Activated CD4-positive, alpha-beta memory T cell treated with anti-CD3 and anti-CD28 coated beads, Interleukin-2, amount 10 ng/mL, durations not matched to agents 7 days and 5 days (primary cell): ENCODE measurements around the gene DOLPP1. TPM values are rescaled to one million over a fixed set of nuclear protein-coding genes. Genes with fewer than 3 reads are reported as not detected.
A peak's percentile ranks its signal among the peaks of the same experiment; 100 is the strongest.

Source experiments
- CTCF ChIA-PET: fragments of 350-600 bp; sonication (Branson Sonifier 250); formaldehyde crosslinking; loops from one replicate; lab custom pipeline; 2021; ENCODE audit warnings: antibody characterized with exemption, inconsistent platforms; lab: Charles Lee
- POLR2A ChIA-PET: fragments of 350-600 bp; sonication (Branson Sonifier 250); formaldehyde crosslinking; loops from one replicate; lab custom pipeline; 2021; ENCODE audit warnings: antibody characterized with exemption; lab: Charles Lee
- DNase-seq: peaks from one replicate; pipeline ENCODE4 v3.0.0-alpha.2; 2020
- H3K27ac Mint-ChIP-seq: one replicate; pipeline ENCODE4 v1.8.0; 2021; ENCODE audit warnings: mild to moderate bottlenecking, mixed read lengths
- H3K27me3 Mint-ChIP-seq: one replicate; pipeline ENCODE4 v1.8.0; 2021; ENCODE audit warnings: mixed read lengths
- H3K36me3 Mint-ChIP-seq: one replicate; pipeline ENCODE4 v1.8.0; 2021; ENCODE audit warnings: low read depth, mixed read lengths
- H3K4me1 Mint-ChIP-seq: one replicate; pipeline ENCODE4 v1.8.0; 2021; ENCODE audit warnings: mixed read lengths
- H3K4me3 Mint-ChIP-seq: one replicate; pipeline ENCODE4 v1.8.0; 2021; ENCODE audit warnings: mild to moderate bottlenecking, mixed read lengths
- H3K9me3 Mint-ChIP-seq: one replicate; pipeline ENCODE4 v1.8.0; 2021; ENCODE audit warnings: mixed read lengths
- total RNA-seq, 2 experiments: library from RNA; stranded (reverse); gene quantifications; one replicate each; pipeline ENCODE4 v1.2.3, GENCODE V29; 2021

The DOLPP1 gene
- total RNA-seq, 2 experiments from 2014 or later, result 12.9 to 16.3 TPM

DNA sequence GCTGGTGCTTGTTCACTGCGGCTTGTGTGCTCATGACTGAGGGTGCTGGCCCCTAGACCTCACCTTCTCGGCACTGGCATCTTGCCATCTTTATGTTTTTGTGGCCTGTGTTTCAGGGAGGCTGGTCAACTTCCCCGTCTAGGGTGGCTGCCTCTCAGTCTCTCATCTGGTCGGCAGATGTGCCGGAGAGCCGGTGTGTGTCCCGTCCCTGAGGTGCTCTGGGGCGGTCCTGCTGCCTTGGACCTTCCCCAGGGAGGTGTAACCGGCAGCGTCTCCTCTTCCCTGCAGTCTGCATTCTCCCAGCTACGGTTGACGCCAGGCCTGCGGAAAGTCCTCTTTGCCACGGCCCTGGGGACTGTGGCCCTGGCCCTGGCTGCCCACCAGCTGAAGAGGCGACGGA lies 38.9 kb upstream of the DOLPP1 start:
- Mint-ChIP-seq H3K4me3 (no peak overlapping the region), H3K27me3 (no peaks in the 10 kb centered on the region), H3K27ac (peak overlapping the region; percentile 31), H3K36me3 (peaks cover 20% of the 10 kb centered on the region), H3K4me1 (peaks cover 16% of the 10 kb centered on the region), H3K9me3 (no peaks in the 10 kb centered on the region)
- DNase-seq, result no peak
- ChIA-PET CTCF (no interaction called here), POLR2A (no interaction called here)

DNA sequence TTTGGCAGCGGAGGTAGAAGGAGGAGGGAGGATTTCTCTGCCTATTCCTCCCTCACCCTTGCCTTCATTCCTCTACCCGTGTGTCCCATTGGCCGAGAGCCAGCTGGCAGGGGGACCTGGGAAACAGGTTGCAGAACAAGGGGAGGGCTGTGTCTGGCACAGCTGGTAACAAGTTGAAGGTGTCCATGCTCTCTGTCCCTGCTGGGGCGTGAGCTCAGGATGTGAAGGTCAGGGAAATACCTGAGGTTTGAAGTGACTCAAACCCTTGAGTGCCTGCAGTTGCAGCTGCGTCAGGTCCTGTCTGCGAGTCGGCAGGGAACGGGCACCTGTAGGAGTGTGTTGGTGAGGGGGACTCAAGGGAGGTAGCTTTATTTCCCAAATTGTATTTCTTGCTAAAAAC lies 28.3 kb upstream of the DOLPP1 start:
- no peak overlapping the region for H3K27ac Mint-ChIP-seq
- CTCF ChIA-PET, result no interaction called here
- no peak overlapping the region for H3K4me3 Mint-ChIP-seq
- POLR2A ChIA-PET, result interaction anchor here (0.6 kb wide), 1 partner anchor 15 kb away, joined by 5 read pairs; no protein-coding TSS in a partner anchor
- no peaks in the 10 kb centered on the region for H3K27me3 Mint-ChIP-seq
- H3K36me3 Mint-ChIP-seq, result peaks cover 9% of the 10 kb centered on the region
- no peaks in the 10 kb centered on the region for H3K9me3 Mint-ChIP-seq
- DNase-seq, result no peak
- H3K4me1 Mint-ChIP-seq, result no peaks in the 10 kb centered on the region

DNA sequence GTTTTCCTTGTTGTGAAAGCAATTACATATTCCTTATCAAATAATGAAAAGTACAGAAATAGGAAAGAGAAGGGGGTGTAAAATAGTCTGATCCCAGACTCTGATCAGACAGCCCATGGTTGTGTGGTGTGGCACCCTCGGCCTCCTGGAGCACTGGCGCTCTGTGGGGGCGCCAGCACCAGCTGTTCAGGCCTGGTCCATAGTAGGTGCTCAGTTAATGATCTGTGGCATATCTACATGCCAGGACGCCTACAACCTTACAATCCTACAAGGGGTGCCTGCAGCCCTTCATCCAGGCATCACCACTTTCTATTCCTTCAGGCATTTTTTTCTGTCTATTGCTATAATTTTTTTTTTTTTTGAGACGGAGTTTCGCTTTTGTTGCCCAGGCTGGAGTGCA lies 27.9 kb upstream of the DOLPP1 start:
- H3K4me1 Mint-ChIP-seq, result no peaks in the 10 kb centered on the region
- no peak for DNase-seq
- peaks cover 9% of the 10 kb centered on the region for H3K36me3 Mint-ChIP-seq
- ChIA-PET POLR2A (interaction anchor here (0.6 kb wide), 1 partner anchor 16 kb away, joined by 5 read pairs; no protein-coding TSS in a partner anchor), CTCF (no interaction called here)
- H3K27ac Mint-ChIP-seq, result no peak overlapping the region
- no peak overlapping the region for H3K4me3 Mint-ChIP-seq
- no peaks in the 10 kb centered on the region for H3K9me3 Mint-ChIP-seq
- no peaks in the 10 kb centered on the region for H3K27me3 Mint-ChIP-seq

DNA sequence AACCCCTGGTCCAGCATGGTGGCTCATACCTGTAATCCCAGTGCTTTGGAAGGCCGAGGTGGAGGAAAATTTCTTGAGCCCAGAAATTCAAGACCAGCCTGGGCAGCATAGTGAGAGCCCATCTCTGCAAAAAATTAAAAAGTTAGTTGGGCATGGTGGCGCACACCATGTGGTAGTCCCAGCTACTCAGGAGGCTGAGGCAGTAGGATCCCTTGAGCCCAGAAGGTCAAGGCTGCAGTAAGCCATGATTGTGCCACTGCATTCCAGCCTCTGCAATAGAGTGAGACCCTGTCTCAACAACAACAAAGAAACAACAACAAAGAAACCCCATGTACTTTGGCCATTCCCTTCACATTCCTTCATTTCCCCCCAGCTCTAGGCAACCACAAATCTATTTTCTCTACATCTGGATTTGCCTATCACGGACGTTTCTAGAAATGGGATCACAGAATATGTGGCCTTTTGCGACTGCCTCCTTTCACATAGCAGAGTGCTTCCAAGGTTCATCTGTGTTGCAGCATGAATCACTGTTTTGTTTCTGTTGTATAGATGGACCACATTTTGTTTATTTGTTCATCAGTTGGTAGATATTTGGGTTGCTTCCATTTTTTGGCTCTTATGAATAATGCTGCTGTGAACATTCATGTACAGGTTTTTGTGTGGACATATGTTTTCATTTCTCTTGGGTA lies 26.6 kb upstream of the DOLPP1 start:
- CTCF ChIA-PET, result no interaction called here
- Mint-ChIP-seq H3K27me3 (no peaks in the 10 kb centered on the region), H3K4me1 (no peaks in the 10 kb centered on the region), H3K9me3 (no peaks in the 10 kb centered on the region), H3K27ac (no peak overlapping the region), H3K4me3 (no peak overlapping the region), H3K36me3 (peaks cover 3% of the 10 kb centered on the region)
- POLR2A ChIA-PET, result no interaction called here
- DNase-seq, result no peak

DNA sequence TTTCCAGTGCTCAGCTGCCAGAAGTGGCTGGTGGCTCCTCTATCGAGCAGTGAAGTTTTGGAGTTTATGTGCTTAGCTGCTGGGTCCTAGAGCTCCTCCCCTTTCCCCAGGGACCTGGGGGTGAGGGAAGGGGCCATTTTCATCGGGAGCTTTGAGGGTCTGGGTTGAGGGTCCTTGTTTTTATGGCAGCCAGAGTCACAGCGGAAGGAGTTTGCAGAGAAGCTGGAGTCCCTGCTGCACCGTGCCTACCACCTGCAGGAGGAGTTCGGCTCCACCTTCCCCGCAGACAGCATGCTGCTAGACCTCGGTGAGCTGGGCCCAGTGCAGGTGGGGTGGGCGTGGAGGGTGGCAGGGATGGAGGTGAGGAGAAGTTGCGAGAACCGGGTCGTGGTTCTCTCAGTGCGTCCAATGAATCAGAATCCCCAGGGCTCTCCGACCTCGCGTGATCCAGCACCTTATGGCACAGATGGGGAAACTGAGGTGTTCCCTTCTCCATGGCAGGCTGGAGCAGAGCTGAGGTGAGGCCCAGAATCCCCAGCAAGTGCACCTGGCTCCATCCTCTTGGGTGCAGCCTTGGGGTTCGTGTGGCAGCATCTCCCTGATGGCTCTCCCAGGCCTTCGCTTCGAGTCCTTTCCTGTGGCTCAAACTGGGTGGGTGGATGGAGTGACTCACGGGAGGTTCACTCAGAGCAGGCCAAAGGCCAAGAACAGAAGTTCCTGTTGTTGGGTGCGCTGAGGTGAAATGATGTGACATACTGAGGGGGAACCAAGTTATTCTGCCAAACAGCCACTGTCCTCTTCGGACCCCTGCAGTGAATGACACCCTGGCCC lies 21.7 kb upstream of the DOLPP1 start:
- peaks cover 13% of the 10 kb centered on the region for H3K36me3 Mint-ChIP-seq
- ChIA-PET CTCF (no interaction called here), POLR2A (interaction anchor here (0.9 kb wide), 1 partner anchor 9 kb away, joined by 3 read pairs; no protein-coding TSS in a partner anchor)
- no peak overlapping the region for H3K4me3 Mint-ChIP-seq
- no peaks in the 10 kb centered on the region for H3K9me3 Mint-ChIP-seq
- H3K27ac Mint-ChIP-seq, result no peak overlapping the region
- no peaks in the 10 kb centered on the region for H3K27me3 Mint-ChIP-seq
- H3K4me1 Mint-ChIP-seq, result no peaks in the 10 kb centered on the region
- no peak for DNase-seq

DNA sequence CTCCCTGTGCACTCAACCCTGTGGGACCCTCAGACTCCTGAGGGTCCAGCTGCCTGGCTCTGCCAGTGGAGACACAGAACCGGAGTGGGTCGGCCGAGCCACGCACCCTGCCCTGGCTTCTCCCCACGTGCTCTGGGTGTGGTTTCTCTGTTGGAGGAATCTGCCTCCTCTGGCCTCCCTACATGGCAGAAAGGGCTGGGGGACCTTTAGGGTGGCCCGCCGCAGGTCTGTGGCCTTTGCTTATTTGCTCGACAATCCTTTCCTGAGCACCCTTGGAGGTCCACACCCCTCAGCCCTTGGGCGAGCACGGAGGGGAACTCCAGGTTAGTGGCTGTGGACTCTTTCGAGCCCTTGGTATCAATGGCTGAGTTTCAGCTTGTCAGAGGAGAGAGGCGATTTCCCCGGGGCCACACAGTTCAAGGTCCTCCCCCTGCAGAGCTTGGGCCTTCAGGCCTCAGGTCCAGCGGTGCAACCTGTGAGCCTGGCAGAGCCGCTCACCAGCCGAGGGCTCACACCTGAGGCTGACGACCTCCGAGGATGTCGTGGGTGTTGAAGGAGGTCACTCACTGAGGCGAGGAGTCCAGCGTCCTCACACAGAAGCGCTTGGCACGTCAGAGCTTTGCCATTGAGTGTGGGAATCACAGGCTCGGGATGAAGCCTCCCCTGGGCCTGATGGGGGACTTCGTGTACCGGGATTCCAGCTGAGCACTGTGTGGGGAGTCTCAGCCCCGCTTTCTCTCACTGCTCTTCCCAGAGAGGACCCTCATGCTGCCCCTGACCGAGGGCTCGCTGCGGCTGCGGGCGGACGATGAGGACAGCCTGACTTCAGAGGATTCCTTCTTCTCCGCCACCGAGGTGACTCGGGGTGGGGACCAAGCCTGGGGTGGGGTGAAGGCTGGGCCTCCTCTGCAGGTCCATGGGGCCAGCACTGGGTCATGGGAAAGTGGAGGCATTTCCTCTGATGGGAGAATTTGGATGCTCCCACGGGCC lies 20.8 kb upstream of the DOLPP1 start:
- Mint-ChIP-seq H3K27ac (no peak overlapping the region), H3K4me1 (no peaks in the 10 kb centered on the region), H3K9me3 (no peaks in the 10 kb centered on the region), H3K27me3 (no peaks in the 10 kb centered on the region), H3K36me3 (peaks cover 13% of the 10 kb centered on the region), H3K4me3 (no peak overlapping the region)
- ChIA-PET POLR2A (no interaction called here), CTCF (no interaction called here)
- DNase-seq, result no peak

DNA sequence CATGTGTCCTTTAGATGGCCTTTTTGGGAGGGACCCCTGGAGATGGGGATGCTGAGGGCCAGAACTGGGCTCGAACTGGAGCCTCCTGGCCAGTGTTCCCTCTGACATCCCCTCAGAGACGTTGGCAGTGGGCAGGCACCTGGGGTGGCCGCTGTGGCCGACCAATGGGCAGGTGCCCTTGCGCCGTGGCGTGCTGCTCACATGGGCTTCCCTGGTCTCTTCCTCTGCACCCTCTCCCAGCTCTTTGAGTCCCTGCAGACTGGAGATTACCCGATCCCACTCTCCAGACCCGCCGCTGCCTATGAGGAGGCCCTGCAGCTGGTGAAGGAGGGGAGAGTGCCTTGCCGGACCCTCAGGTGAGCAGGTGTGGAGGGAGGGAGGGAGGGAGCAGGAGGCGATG lies 19.9 kb upstream of the DOLPP1 start:
- peaks cover 19% of the 10 kb centered on the region for H3K36me3 Mint-ChIP-seq
- no peaks in the 10 kb centered on the region for H3K9me3 Mint-ChIP-seq
- H3K27ac Mint-ChIP-seq, result no peak overlapping the region
- no peaks in the 10 kb centered on the region for H3K4me1 Mint-ChIP-seq
- ChIA-PET POLR2A (no interaction called here), CTCF (no interaction called here)
- no peaks in the 10 kb centered on the region for H3K27me3 Mint-ChIP-seq
- DNase-seq, result no peak
- no peak overlapping the region for H3K4me3 Mint-ChIP-seq

DNA sequence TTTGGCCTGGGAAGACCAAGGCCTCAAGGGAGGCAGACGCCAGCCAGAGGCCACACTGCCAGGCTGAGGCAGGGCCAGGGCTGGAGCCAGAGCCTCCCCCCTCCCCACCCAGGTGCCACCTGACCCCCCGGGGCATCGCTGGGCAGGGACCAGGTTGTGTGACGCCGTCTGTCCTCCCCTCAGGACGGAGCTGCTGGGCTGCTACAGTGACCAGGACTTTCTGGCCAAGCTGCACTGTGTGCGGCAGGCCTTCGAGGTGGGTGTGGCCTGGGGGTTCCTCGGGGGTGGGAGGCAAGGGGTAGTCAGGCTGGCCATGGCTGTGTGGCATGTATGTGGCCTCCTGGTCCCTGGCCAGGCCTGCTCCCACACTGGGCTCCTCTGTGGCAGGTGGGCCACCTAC lies 17.9 kb upstream of the DOLPP1 start:
- Mint-ChIP-seq H3K27me3 (no peaks in the 10 kb centered on the region), H3K4me1 (peaks cover under 1% of the 10 kb centered on the region), H3K4me3 (no peak overlapping the region), H3K36me3 (peaks cover 20% of the 10 kb centered on the region), H3K9me3 (no peaks in the 10 kb centered on the region), H3K27ac (no peak overlapping the region)
- ChIA-PET CTCF (no interaction called here), POLR2A (no interaction called here)
- DNase-seq, result no peak

DNA sequence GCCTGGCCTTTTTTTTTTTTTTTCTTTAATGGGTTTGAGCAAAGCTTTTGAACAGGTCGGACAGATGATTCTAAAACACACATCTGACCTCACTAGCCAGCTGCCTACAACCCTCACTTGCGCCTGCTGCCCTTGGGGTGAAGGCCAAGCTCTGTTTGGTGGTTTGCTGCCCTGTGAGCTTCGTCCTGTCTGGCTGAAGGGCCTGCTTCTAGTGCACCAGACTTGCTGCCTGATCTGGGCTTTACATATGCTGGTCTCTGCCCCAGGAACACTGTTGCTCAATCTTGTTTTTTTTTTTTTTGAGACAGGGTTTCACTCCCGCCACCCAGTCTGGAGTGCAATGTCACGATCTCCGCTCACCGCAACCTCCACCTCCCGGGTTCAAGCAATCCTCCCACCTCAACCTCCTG lies 16.4 kb upstream of the DOLPP1 start:
- no peak overlapping the region for H3K4me3 Mint-ChIP-seq
- H3K4me1 Mint-ChIP-seq, result peaks cover 13% of the 10 kb centered on the region
- CTCF ChIA-PET, result interaction anchor here (0.7 kb wide), 1 partner anchor 54 kb away, joined by 4 read pairs; no protein-coding TSS in a partner anchor
- no peaks in the 10 kb centered on the region for H3K27me3 Mint-ChIP-seq
- no peaks in the 10 kb centered on the region for H3K9me3 Mint-ChIP-seq
- POLR2A ChIA-PET, result interaction anchor here (1.7 kb wide), 1 partner anchor 16 kb away, joined by 5 read pairs; the partner anchor contains the start of gene DOLPP1
- DNase-seq, result no peak
- H3K36me3 Mint-ChIP-seq, result peaks cover 25% of the 10 kb centered on the region
- no peak overlapping the region for H3K27ac Mint-ChIP-seq

DNA sequence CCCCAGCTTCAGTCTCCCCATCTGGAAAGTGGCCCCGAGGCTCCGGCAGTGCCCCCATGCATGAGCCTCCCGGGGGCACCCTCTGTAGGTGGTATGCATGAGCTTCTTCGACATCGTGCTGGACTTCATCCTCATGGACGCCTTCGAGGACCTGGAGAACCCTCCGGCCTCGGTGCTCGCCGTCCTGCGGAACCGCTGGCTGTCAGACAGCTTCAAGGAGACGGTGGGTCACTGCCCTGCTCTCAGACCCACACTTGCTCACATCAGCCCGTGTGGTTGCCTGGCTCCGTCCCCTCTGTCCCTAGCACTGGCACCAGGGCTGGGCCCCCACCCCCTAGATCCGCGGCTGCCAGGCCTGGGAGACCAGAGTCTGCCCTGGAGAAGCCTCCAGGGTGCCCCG lies 12.8 kb upstream of the DOLPP1 start:
- no peak for DNase-seq
- ChIA-PET CTCF (no interaction called here), POLR2A (interaction anchor here (0.7 to 4.6 kb wide), 4 partner anchors 9 to 104 kb away, joined by 3 to 25 read pairs (median 3); partner anchors contain the start of genes DOLPP1 and SH3GLB2)
- Mint-ChIP-seq H3K27ac (no peak overlapping the region), H3K36me3 (peaks cover 23% of the 10 kb centered on the region), H3K4me3 (no peak overlapping the region), H3K9me3 (no peaks in the 10 kb centered on the region), H3K4me1 (peaks cover 26% of the 10 kb centered on the region), H3K27me3 (no peaks in the 10 kb centered on the region)

DNA sequence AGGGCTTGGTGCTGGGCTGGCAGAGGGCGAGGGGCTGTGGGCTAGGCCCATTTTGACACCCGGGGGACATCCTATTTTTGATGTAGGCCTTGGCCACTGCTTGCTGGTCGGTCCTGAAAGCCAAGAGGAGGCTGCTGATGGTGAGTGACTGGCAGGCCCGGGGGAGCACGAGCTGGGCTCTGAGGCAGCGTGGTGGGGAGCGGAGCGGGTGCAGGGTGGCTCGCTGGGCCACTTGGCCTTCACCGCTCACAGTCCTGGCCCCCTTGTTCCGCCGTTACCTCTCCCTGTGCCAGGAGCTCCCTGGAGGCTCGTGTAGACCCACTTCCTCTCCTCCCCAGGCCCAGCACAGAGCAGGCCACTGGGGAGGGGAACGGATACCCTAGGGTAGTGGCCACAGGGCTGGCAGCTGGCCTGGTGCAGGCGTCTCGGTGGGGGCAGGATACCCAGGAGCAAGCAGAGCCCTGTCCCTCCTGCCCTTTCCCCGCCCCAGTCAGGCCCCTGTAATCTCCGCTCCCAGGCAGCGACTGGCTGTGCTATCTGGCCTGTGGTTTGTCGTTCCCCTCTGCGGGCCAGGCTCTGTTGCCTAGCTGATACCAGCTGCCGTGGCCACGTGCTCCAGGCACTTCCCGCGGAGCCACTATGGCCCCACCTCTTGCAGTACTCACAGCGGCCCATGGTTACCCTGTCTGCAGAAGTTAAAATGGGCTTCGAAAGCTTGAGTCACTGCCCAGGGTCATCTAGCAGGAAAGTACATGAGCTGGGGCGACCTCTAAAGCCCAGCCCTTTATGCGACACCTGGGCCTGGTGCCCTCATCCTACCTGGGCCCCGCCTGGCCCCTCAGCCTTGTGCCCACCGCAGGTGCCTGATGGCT lies 11.7 kb upstream of the DOLPP1 start:
- H3K27me3 Mint-ChIP-seq, result no peaks in the 10 kb centered on the region
- ChIA-PET CTCF (no interaction called here), POLR2A (interaction anchor here (0.9 to 4.6 kb wide), 3 partner anchors 12 to 517 kb away, joined by 3 to 25 read pairs (median 5); partner anchors contain the start of genes DOLPP1, SH3GLB2 and SPTAN1)
- H3K4me3 Mint-ChIP-seq, result no peak overlapping the region
- peaks cover 18% of the 10 kb centered on the region for H3K36me3 Mint-ChIP-seq
- H3K4me1 Mint-ChIP-seq, result peaks cover 36% of the 10 kb centered on the region
- H3K9me3 Mint-ChIP-seq, result no peaks in the 10 kb centered on the region
- DNase-seq, result peak; percentile 74
- H3K27ac Mint-ChIP-seq, result peak overlapping the region; percentile 58
